ENCODE measurements around the gene ARMC9. TPM values are rescaled to one million over a fixed set of nuclear protein-coding genes. Genes with fewer than 3 reads are reported as not detected.

The ARMC9 gene
- total RNA-seq, 4 donors from 2014 or later: 11.5 to 59.5 (median 14.4) TPM

- no peak overlapping the region for H3K4me3 ChIP-seq
- TF ChIP-seq POLR2A (IDR thresholded peaks at IDR 0.05): no peak
- TF ChIP-seq, protein P1, sequence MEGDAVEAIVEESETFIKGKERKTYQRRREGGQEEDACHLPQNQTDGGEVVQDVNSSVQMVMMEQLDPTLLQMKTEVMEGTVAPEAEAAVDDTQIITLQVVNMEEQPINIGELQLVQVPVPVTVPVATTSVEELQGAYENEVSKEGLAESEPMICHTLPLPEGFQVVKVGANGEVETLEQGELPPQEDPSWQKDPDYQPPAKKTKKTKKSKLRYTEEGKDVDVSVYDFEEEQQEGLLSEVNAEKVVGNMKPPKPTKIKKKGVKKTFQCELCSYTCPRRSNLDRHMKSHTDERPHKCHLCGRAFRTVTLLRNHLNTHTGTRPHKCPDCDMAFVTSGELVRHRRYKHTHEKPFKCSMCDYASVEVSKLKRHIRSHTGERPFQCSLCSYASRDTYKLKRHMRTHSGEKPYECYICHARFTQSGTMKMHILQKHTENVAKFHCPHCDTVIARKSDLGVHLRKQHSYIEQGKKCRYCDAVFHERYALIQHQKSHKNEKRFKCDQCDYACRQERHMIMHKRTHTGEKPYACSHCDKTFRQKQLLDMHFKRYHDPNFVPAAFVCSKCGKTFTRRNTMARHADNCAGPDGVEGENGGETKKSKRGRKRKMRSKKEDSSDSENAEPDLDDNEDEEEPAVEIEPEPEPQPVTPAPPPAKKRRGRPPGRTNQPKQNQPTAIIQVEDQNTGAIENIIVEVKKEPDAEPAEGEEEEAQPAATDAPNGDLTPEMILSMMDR (IDR thresholded peaks at IDR 0.05): no peak
- H3K36me3 ChIP-seq: peaks cover 0 to 13% (median 3%) of the 10 kb centered on the region in 4 donors
- no peaks in the 10 kb centered on the region for H3K27me3 ChIP-seq
- in situ Hi-C loops (cut with MboI; ENCODE audit: low pct_ligation_motif_present in 1 of 4, low pct_unique_long_range_greater_than_20kb in 1 of 4, low sequenced_read_pairs in 3 of 4): no loop called here
- 96 to 100% methylated on average over 1 to 5 of the region's 5 CpGs for WGBS, 2 donors (ENCODE audit: low coverage in 1 of 2)
- intact Hi-C loops (cut with DNase I; ENCODE audit: low total_unique reads): no loop called here
- no peaks in the 10 kb centered on the region for H3K9me3 ChIP-seq
- H3K27ac ChIP-seq: peak overlapping the region; percentile 45 to 64 (median 47)
- DNase-seq: no peak
- peaks cover 0 to 33% (median 11%) of the 10 kb centered on the region in 4 donors for H3K4me1 ChIP-seq
These were observed 37.7 kb upstream of the ARMC9 start for GRCh38 chr2:231160701-231161100.

GRCh38 chr2:231161252-231161839, 37.1 kb upstream of the ARMC9 start:
- H3K27ac ChIP-seq: peak overlapping the region; percentile 45 to 64 (median 47)
- H3K36me3 ChIP-seq: peaks cover 0 to 19% (median 6%) of the 10 kb centered on the region in 4 donors
- H3K9me3 ChIP-seq: no peaks in the 10 kb centered on the region
- TF ChIP-seq EP300 (IDR thresholded peaks at IDR 0.05; ENCODE audit: low read depth) (no peak), POLR2AphosphoS5 (IDR thresholded peaks at IDR 0.05) (no peak), POLR2A (IDR thresholded peaks at IDR 0.05) (no peak)
- TF ChIP-seq, protein P1 (IDR thresholded peaks at IDR 0.05): no peak
- H3K4me1 ChIP-seq: peaks cover 0 to 33% (median 11%) of the 10 kb centered on the region in 4 donors
- H3K4me3 ChIP-seq: no peak overlapping the region
- no peaks in the 10 kb centered on the region for H3K27me3 ChIP-seq
- in situ Hi-C loops (cut with MboI; ENCODE audit: low pct_ligation_motif_present in 1 of 4, low pct_unique_long_range_greater_than_20kb in 1 of 4, low sequenced_read_pairs in 3 of 4) (no loop called here), intact Hi-C loops (cut with DNase I; ENCODE audit: low total_unique reads) (no loop called here)
- 78 to 87% methylated on average over 7 of the region's 7 CpGs for WGBS, 2 donors (ENCODE audit: low coverage in 1 of 2)
- DNase-seq: no peak

DNA sequence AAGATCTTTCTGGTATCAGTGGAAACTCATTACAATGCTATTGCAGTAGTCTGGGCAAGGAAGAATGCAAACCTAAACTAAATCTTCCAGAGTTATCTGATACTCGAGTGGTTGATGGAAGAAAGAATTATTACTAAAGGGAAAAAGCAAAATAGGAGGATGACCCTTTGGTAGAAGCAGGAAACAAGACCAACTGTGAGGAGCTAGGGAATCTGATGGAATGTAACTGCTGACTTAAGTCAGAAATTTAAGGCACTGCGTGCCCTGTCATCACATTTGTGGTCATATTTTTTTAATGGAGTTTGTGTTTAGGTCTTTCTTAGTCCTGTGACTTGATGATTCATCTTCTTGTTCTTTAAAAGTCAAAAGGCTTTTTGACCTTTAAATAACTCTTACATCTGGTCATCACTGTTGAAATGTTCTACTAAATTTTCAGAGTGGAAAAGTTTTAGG, 36.5 kb upstream of the ARMC9 start:
- Histone ChIP-seq H3K36me3 (peaks cover 0 to 20% (median 9%) of the 10 kb centered on the region in 4 donors), H3K27ac (peak overlapping the region; percentile 45 to 64 (median 50)), H3K27me3 (no peaks in the 10 kb centered on the region), H3K4me3 (no peak overlapping the region), H3K9me3 (no peaks in the 10 kb centered on the region), H3K4me1 (peaks cover 0 to 33% (median 11%) of the 10 kb centered on the region in 4 donors)
- no peak for DNase-seq
- intact Hi-C loops (cut with DNase I; ENCODE audit: low total_unique reads): no loop called here
- TF ChIP-seq POLR2AphosphoS5 (IDR thresholded peaks at IDR 0.05): peak in 2 of 3 donors; percentile 49 to 58
- TF ChIP-seq POLR2A (IDR thresholded peaks at IDR 0.05): no peak
- TF ChIP-seq EP300 (IDR thresholded peaks at IDR 0.05; ENCODE audit: low read depth): no peak
- in situ Hi-C loops (cut with MboI; ENCODE audit: low pct_ligation_motif_present in 1 of 4, low pct_unique_long_range_greater_than_20kb in 1 of 4, low sequenced_read_pairs in 3 of 4): no loop called here
- 33 to 60% methylated on average over 2 of the region's 2 CpGs for WGBS, 2 donors (ENCODE audit: low coverage in 1 of 2)

- DNase-seq: no peak
- peaks cover 0 to 29% (median 10%) of the 10 kb centered on the region in 4 donors for H3K36me3 ChIP-seq
- H3K27ac ChIP-seq: peak overlapping the region; percentile 8 to 64 (median 46)
- no peaks in the 10 kb centered on the region for H3K27me3 ChIP-seq
- WGBS, 2 donors (ENCODE audit: low coverage in 1 of 2): 94 to 95% methylated on average over 3 of the region's 3 CpGs
- TF ChIP-seq POLR2AphosphoS5 (IDR thresholded peaks at IDR 0.05): no peak
- TF ChIP-seq POLR2A (IDR thresholded peaks at IDR 0.05): no peak
- TF ChIP-seq EP300 (IDR thresholded peaks at IDR 0.05; ENCODE audit: low read depth): no peak
- TF ChIP-seq, protein P1 (IDR thresholded peaks at IDR 0.05): no peak
- peaks cover 0 to 33% (median 11%) of the 10 kb centered on the region in 4 donors for H3K4me1 ChIP-seq
- no peak overlapping the region for H3K4me3 ChIP-seq
- in situ Hi-C loops (cut with MboI; ENCODE audit: low pct_ligation_motif_present in 1 of 4, low pct_unique_long_range_greater_than_20kb in 1 of 4, low sequenced_read_pairs in 3 of 4) (no loop called here), intact Hi-C loops (cut with DNase I; ENCODE audit: low total_unique reads) (no loop called here)
- no peaks in the 10 kb centered on the region for H3K9me3 ChIP-seq
These were observed 35.4 kb upstream of the ARMC9 start for GRCh38 chr2:231163011-231163410.
